Endothelial cell of umbilical vein (primary cell): ENCODE results near the gene NGF. TPM values are rescaled to one million over a fixed set of nuclear protein-coding genes. Genes with fewer than 3 reads are reported as not detected.

Experiments
- BruUV-seq: library from RNA; stranded (reverse); fragments of 400-500 nt; replicated peaks from 2 replicates; lab custom pipeline; 2021; lab: Mats Ljungman, UMichigan
- CTCF ChIA-PET: fragments of 300-600, 350-600 bp; sonication (Branson Sonifier 250); formaldehyde crosslinking; loops from one replicate; lab custom pipeline; 2021; ENCODE audit warnings: antibody characterized with exemption, inconsistent platforms; lab: Charles Lee
- POLR2A ChIA-PET: fragments of 300-600, 350-600 bp; sonication (Branson Sonifier 250); formaldehyde crosslinking; loops from one replicate; lab custom pipeline; 2021; ENCODE audit warnings: antibody characterized with exemption, inconsistent platforms; lab: Charles Lee
- DNase-seq: peaks from one replicate; pipeline ENCODE4 v3.0.0-alpha.2; 2011; ENCODE audit warnings: low read depth, low spot score
- FAIRE-seq: peaks from 2 replicates; lab custom pipeline; 2011; peaks lifted over from hg19 to GRCh38; lab: Jason Lieb, UNC
- H2AFZ ChIP-seq: 2 replicates; pipeline ENCODE4 v1.6.0; 2012; ENCODE audit warnings: low read depth, low read length, control low read depth, inconsistent platforms
- H3K27ac ChIP-seq: 2 replicates; pipeline ENCODE4 v1.5.1; 2011; ENCODE audit warnings: low read depth, mild to moderate bottlenecking, control low read depth, low read length, moderate library complexity; ENCODE audit not compliant: insufficient read depth
- H3K27me3 ChIP-seq, 2 experiments: 2 replicates each; pipeline versions ENCODE4 v1.6.0 to v1.6.1; 2011; ENCODE audit warnings: low read length in 2 of 2, mixed read lengths in 1 of 2; ENCODE audit not compliant: control insufficient read depth in 2 of 2, insufficient read depth in 2 of 2
- H3K36me3 ChIP-seq, 2 experiments: 2 replicates in 1 of 2; 3 replicates in 1 of 2; pipeline ENCODE4 v1.5.1; 2011; ENCODE audit warnings: low read length in 2 of 2, mild to moderate bottlenecking in 1 of 2, moderate library complexity in 1 of 2; ENCODE audit not compliant: control insufficient read depth in 2 of 2, insufficient read depth in 2 of 2; ENCODE audit errors: extremely low read depth in 1 of 2
- H3K4me1 ChIP-seq: 3 replicates; pipeline ENCODE4 v1.5.1; 2011; ENCODE audit warnings: mild to moderate bottlenecking, low read length; ENCODE audit not compliant: control insufficient read depth, insufficient read depth; ENCODE audit errors: extremely low read depth
- H3K4me2 ChIP-seq: 2 replicates; pipeline ENCODE4 v1.6.1; 2011; ENCODE audit warnings: low read length, control low read depth, mixed read lengths; ENCODE audit not compliant: insufficient read depth
- H3K4me3 ChIP-seq, 3 experiments: fragments of 200-600 bp in 1 of 3; sonication (generic), shearing (Covaris generic) in 1 of 3; replicated peaks in 1 of 3; 2 replicates each; pipeline ENCODE4 v1.5.1; 2011 to 2016; ENCODE audit warnings: control low read depth in 3 of 3, low read length in 3 of 3, mild to moderate bottlenecking in 2 of 3, inconsistent platforms in 1 of 3, low read depth in 1 of 3, moderate library complexity in 1 of 3; ENCODE audit not compliant: insufficient read depth in 1 of 3
- H3K79me2 ChIP-seq: 2 replicates; pipeline ENCODE4 v1.6.0; 2012; ENCODE audit warnings: low read length, inconsistent platforms; ENCODE audit not compliant: control insufficient read depth, insufficient read depth
- H3K9ac ChIP-seq: replicated peaks from 2 replicates; pipeline ENCODE3; 2011; ENCODE audit warnings: low read length, control low read depth; ENCODE audit not compliant: insufficient read depth; ENCODE audit errors: extremely low read depth
- H3K9me1 ChIP-seq: replicated peaks from 3 replicates; pipeline ENCODE4 v1.6.0; 2011; ENCODE audit warnings: mild to moderate bottlenecking, low read length; ENCODE audit not compliant: control insufficient read depth, insufficient read depth; ENCODE audit errors: extremely low read depth
- H3K9me3 ChIP-seq: replicated peaks from 2 replicates; pipeline ENCODE4 v1.5.1; 2012; ENCODE audit warnings: low read length, inconsistent platforms; ENCODE audit not compliant: control insufficient read depth, insufficient read depth
- H4K20me1 ChIP-seq: replicated peaks from 2 replicates; pipeline ENCODE3; 2011; ENCODE audit warnings: mild to moderate bottlenecking, low read length; ENCODE audit not compliant: control insufficient read depth, insufficient read depth; ENCODE audit errors: extremely low read depth
- CTCF ChIP-seq, 2 donors: IDR thresholded peaks; 1 replicate in 1 of 2; 2 replicates in 1 of 2; pipeline ENCODE4 v1.5.1; 2011; ENCODE audit warnings: low read length in 2 of 2, mild to moderate bottlenecking in 2 of 2, moderate library complexity in 2 of 2, control low read depth in 1 of 2, inconsistent platforms in 1 of 2, low read depth in 1 of 2; ENCODE audit not compliant: insufficient read depth in 1 of 2; ENCODE audit errors: extremely low read depth in 1 of 2
- EZH2 ChIP-seq: IDR thresholded peaks from 2 replicates; pipeline ENCODE4 v1.6.1; 2012; ENCODE audit warnings: borderline replicate concordance, low read depth, mild to moderate bottlenecking, moderate library complexity, low read length, inconsistent platforms; ENCODE audit not compliant: severe bottlenecking
- FOS ChIP-seq: IDR thresholded peaks from 2 replicates; pipeline ENCODE4 v1.6.1; 2011; ENCODE audit warnings: mild to moderate bottlenecking, low read length, moderate library complexity, borderline replicate concordance; ENCODE audit not compliant: insufficient read depth
- GATA2 ChIP-seq: IDR thresholded peaks from 2 replicates; pipeline ENCODE4 v1.7.0; 2011; ENCODE audit warnings: low read depth, mild to moderate bottlenecking, moderate library complexity, mixed read lengths, low read length; ENCODE audit not compliant: insufficient read length, insufficient read depth
- JUN ChIP-seq: IDR thresholded peaks from 2 replicates; pipeline ENCODE4 v1.6.1; 2011; ENCODE audit warnings: borderline replicate concordance, low read depth; ENCODE audit not compliant: insufficient read length, insufficient read depth
- MYC ChIP-seq: IDR thresholded peaks from one replicate; pipeline ENCODE4 v1.6.1; 2011; ENCODE audit warnings: mild to moderate bottlenecking, low read depth, low read length
- POLR2A ChIP-seq: IDR thresholded peaks from 2 replicates; pipeline ENCODE4 v1.6.1; 2012; ENCODE audit warnings: low read depth, mild to moderate bottlenecking, control low read depth, low read length
- POLR2AphosphoS5 ChIP-seq: IDR thresholded peaks from 2 replicates; pipeline ENCODE4 v1.6.1; 2012; ENCODE audit warnings: low read depth, mild to moderate bottlenecking, control low read depth, low read length, moderate library complexity; ENCODE audit not compliant: insufficient read depth
- dilution Hi-C: fragments of 300-500 bp; cut with MboI; formaldehyde crosslinking; loops from one replicate; pipeline ENCODE4 v1.15.0; 2019; ENCODE audit warnings: low sequenced_read_pairs; ENCODE audit not compliant: extremely low pct_ligation_motif_present
- intact Hi-C: fragments of 100-400 bp; cut with micrococcal nuclease; formaldehyde crosslinking; loops from one replicate; pipeline ENCODE4 v1.10.0; 2022
- polyA plus RNA-seq, 4 experiments: library from polyadenylated mRNA; depleted of rRNA in 3 of 4; stranded (reverse) in 3 of 4; unstranded in 1 of 4; fragments of >200 nt; gene quantifications; 2 replicates each; pipeline versions ENCODE4 v1.2.1 to v1.2.3, GENCODE V29; 2011 to 2012; ENCODE audit warnings: missing spikeins in 1 of 4
- total RNA-seq: library from RNA; stranded (reverse); gene quantifications from 2 replicates; pipeline ENCODE4 v1.2.3, GENCODE V29; 2021
- TF ChIP-seq, protein P1 (sequence below): IDR thresholded peaks from 2 replicates; pipeline ENCODE4 v1.6.1; 2011; ENCODE audit not compliant: insufficient read depth, insufficient read length

Gene NGF
- total and polyA plus RNA-seq, 2 donors (not counting 3 experiments of a cell fraction or from before 2014, with no cell fraction given), result not detected

- H3K4me1 ChIP-seq, result no peaks in the 10 kb centered on the region
- no peaks in the 10 kb centered on the region for H3K9me3 ChIP-seq
- intact Hi-C loops (no loop called here), dilution Hi-C loops (no loop called here)
- no peaks in the 10 kb centered on the region for H3K27me3 ChIP-seq
- no peak overlapping the region for H2AFZ ChIP-seq
- H3K9me1 ChIP-seq, result no peaks in the 10 kb centered on the region
- no peaks in the 10 kb centered on the region for H4K20me1 ChIP-seq
- H3K27ac ChIP-seq, result no peak overlapping the region
- TF ChIP-seq GATA2 (no peak), EZH2 (no peak), POLR2A (no peak), FOS (no peak), CTCF (IDR thresholded peaks at IDR 0.05; ENCODE audit: extremely low read depth in 1 of 2, insufficient read depth in 1 of 2, low read depth in 1 of 2, low read length in 2 of 2) (no peak), JUN (no peak), MYC (no peak), POLR2AphosphoS5 (no peak)
- TF ChIP-seq, protein P1, sequence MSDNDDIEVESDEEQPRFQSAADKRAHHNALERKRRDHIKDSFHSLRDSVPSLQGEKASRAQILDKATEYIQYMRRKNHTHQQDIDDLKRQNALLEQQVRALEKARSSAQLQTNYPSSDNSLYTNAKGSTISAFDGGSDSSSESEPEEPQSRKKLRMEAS, result no peak
- DNase-seq (no peak), FAIRE-seq (no peak)
- H3K4me3 ChIP-seq, result no peak overlapping the region
- no peak overlapping the region for H3K9ac ChIP-seq
- H3K4me2 ChIP-seq, result no peak overlapping the region
- H3K36me3 ChIP-seq, result no peaks in the 10 kb centered on the region
- BruUV-seq, result no TSS peak
- ChIA-PET POLR2A (no interaction called here), CTCF (interaction anchor here (0.7 to 1.4 kb wide), 2 partner anchors 85 to 159 kb away, joined by 3 read pairs; no protein-coding TSS in a partner anchor)
- no peaks in the 10 kb centered on the region for H3K79me2 ChIP-seq
Observed at GRCh38 chr1:115301438-115302020, 36.5 kb downstream of the NGF start.
